ENCODE data around the gene NR1H3. TPM values are rescaled to one million over a fixed set of nuclear protein-coding genes. Genes with fewer than 3 reads are reported as not detected.
A peak's percentile ranks its signal among the peaks of the same experiment; 100 is the strongest.

The NR1H3 gene
- polyA plus RNA-seq, 1 of the 3 experiments (the other 2 are of a cell fraction): 7.3 TPM

DNA sequence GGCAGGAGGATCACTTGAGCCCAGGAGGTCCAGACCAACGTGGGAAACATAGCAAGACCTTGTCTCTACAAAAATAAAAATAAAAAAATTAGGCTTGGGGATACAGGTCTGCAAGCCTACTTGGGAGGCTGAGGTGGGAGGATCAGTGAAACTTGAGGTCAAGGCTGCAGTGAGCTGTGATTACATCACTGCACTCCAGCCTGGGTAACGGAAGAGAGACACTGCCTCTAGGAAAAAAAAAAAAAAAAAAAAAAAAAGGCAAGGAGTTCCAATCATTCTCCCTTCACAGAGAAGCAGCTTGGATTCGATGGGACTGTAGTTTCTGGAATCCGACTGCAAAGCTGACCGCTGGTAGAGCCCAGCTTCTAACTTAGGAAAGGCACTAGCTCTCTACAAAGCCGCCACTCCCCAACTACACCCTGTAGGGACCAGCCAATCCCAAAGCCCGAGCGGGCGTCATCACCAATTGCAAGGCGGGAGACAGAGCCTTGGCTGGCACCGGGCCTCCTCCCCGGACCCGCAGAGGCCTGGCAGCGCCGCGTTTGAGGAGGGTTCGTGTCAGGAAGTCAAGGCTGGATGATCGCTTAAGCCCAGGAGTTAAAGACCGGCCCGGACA lies 43.7 kb upstream of the NR1H3 start:
- H3K4me2 ChIP-seq: peak overlapping the region; percentile 92
- H3K79me2 ChIP-seq (ENCODE audit: insufficient read depth): peaks cover 42% of the 10 kb centered on the region
- ChIA-PET POLR2A (interaction anchor here (0.6 to 4.2 kb wide), 10 partner anchors 11 to 346 kb away, joined by 3 to 69 read pairs (median 3); partner anchors contain the start of genes ACP2, CSTPP1 and PACSIN3), CTCF (interaction anchor here (1.4 to 4.0 kb wide), 5 partner anchors 27 to 45 kb away, joined by 7 to 28 read pairs (median 15); partner anchors contain the start of genes ACP2, ARFGAP2, NR1H3 and PACSIN3)
- peak overlapping the region; percentile 87 to 90 for H3K27ac ChIP-seq (ENCODE audit: low read depth in 2 of 2, low read length in 1 of 2)
- H3K36me3 ChIP-seq (replicated peaks in 1 of 2; ENCODE audit: control insufficient read depth in 1 of 2, insufficient read depth in 2 of 2, low read length in 1 of 2): peaks cover 7 to 10% of the 10 kb centered on the region in 2 experiments
- no peaks in the 10 kb centered on the region for H3K9me2 ChIP-seq
- peak overlapping the region; percentile 96 for H3K9ac ChIP-seq
- peaks cover 25% of the 10 kb centered on the region for H3F3A ChIP-seq (replicated peaks; ENCODE audit: insufficient read depth)
- WGBS (ENCODE audit: low lambda C conversion rate): 6% methylated on average over 16 of the region's 20 CpGs
- H3K27me3 ChIP-seq (ENCODE audit: insufficient read depth): no peaks in the 10 kb centered on the region
- peak; percentile 88 for DNase-seq
- TF ChIP-seq, protein P1, sequence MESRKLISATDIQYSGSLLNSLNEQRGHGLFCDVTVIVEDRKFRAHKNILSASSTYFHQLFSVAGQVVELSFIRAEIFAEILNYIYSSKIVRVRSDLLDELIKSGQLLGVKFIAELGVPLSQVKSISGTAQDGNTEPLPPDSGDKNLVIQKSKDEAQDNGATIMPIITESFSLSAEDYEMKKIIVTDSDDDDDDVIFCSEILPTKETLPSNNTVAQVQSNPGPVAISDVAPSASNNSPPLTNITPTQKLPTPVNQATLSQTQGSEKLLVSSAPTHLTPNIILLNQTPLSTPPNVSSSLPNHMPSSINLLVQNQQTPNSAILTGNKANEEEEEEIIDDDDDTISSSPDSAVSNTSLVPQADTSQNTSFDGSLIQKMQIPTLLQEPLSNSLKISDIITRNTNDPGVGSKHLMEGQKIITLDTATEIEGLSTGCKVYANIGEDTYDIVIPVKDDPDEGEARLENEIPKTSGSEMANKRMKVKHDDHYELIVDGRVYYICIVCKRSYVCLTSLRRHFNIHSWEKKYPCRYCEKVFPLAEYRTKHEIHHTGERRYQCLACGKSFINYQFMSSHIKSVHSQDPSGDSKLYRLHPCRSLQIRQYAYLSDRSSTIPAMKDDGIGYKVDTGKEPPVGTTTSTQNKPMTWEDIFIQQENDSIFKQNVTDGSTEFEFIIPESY (IDR thresholded peaks at IDR 0.05; ENCODE audit: borderline replicate concordance, low read depth): no peak
- TF ChIP-seq GATA2 (CRISPR knock-in tag; IDR thresholded peaks at IDR 0.05): no peak
- peak; percentile 87; the same call in 1 of the 2 replicates for TF ChIP-seq POLR2AphosphoS5 (IDR thresholded peaks at IDR 0.05; ENCODE audit: low read depth, low read length)
- TF ChIP-seq EP300 (IDR thresholded peaks at IDR 0.05; ENCODE audit: borderline replicate concordance in 1 of 2, low read depth in 1 of 2, low read length in 1 of 2): no peak
- TF ChIP-seq FOXM1 (IDR thresholded peaks at IDR 0.05; ENCODE audit: low read depth): no peak
- TF ChIP-seq TAF1 (IDR thresholded peaks at IDR 0.05; ENCODE audit: borderline replicate concordance, low read depth, low read length): peak; percentile 71; the same call in 1 of the 2 replicates
- TF ChIP-seq SIN3A (IDR thresholded peaks at IDR 0.05; ENCODE audit: borderline replicate concordance, low read depth, low read length): peak; percentile 33; the same call in 1 of the 2 replicates
- no peak for TF ChIP-seq TEAD4 (IDR thresholded peaks at IDR 0.05; ENCODE audit: borderline replicate concordance, insufficient read depth)
- TF ChIP-seq, protein P2, sequence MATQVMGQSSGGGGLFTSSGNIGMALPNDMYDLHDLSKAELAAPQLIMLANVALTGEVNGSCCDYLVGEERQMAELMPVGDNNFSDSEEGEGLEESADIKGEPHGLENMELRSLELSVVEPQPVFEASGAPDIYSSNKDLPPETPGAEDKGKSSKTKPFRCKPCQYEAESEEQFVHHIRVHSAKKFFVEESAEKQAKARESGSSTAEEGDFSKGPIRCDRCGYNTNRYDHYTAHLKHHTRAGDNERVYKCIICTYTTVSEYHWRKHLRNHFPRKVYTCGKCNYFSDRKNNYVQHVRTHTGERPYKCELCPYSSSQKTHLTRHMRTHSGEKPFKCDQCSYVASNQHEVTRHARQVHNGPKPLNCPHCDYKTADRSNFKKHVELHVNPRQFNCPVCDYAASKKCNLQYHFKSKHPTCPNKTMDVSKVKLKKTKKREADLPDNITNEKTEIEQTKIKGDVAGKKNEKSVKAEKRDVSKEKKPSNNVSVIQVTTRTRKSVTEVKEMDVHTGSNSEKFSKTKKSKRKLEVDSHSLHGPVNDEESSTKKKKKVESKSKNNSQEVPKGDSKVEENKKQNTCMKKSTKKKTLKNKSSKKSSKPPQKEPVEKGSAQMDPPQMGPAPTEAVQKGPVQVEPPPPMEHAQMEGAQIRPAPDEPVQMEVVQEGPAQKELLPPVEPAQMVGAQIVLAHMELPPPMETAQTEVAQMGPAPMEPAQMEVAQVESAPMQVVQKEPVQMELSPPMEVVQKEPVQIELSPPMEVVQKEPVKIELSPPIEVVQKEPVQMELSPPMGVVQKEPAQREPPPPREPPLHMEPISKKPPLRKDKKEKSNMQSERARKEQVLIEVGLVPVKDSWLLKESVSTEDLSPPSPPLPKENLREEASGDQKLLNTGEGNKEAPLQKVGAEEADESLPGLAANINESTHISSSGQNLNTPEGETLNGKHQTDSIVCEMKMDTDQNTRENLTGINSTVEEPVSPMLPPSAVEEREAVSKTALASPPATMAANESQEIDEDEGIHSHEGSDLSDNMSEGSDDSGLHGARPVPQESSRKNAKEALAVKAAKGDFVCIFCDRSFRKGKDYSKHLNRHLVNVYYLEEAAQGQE (IDR thresholded peaks at IDR 0.05; ENCODE audit: low read depth, low read length): no peak
- TF ChIP-seq RCOR1 (IDR thresholded peaks at IDR 0.05; ENCODE audit: low read length): no peak
- TF ChIP-seq, protein P3, sequence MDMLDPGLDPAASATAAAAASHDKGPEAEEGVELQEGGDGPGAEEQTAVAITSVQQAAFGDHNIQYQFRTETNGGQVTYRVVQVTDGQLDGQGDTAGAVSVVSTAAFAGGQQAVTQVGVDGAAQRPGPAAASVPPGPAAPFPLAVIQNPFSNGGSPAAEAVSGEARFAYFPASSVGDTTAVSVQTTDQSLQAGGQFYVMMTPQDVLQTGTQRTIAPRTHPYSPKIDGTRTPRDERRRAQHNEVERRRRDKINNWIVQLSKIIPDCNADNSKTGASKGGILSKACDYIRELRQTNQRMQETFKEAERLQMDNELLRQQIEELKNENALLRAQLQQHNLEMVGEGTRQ (IDR thresholded peaks at IDR 0.05; ENCODE audit: borderline replicate concordance, low read depth, low read length): no peak
- peak; percentile 98 for TF ChIP-seq RFX5 (IDR thresholded peaks at IDR 0.05; ENCODE audit: low read length)
- TF ChIP-seq, protein P4, sequence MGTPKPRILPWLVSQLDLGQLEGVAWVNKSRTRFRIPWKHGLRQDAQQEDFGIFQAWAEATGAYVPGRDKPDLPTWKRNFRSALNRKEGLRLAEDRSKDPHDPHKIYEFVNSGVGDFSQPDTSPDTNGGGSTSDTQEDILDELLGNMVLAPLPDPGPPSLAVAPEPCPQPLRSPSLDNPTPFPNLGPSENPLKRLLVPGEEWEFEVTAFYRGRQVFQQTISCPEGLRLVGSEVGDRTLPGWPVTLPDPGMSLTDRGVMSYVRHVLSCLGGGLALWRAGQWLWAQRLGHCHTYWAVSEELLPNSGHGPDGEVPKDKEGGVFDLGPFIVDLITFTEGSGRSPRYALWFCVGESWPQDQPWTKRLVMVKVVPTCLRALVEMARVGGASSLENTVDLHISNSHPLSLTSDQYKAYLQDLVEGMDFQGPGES (IDR thresholded peaks at IDR 0.05; ENCODE audit: low read depth, low read length): no peak
- H4K20me1 ChIP-seq (ENCODE audit: insufficient read depth): peaks cover 24% of the 10 kb centered on the region
- peak overlapping the region; percentile 61 to 79 for H3K4me3 ChIP-seq (ENCODE audit: low read depth in 2 of 2, low read length in 1 of 2)
- H2AFZ ChIP-seq (ENCODE audit: low read depth): peak overlapping the region; percentile 85
- no peaks in the 10 kb centered on the region for H3K9me3 ChIP-seq
- peaks cover 16 to 20% of the 10 kb centered on the region in 2 experiments; a peak in 2 of 4 replicates for H3K4me1 ChIP-seq (ENCODE audit: control insufficient read depth in 1 of 2, insufficient read depth in 2 of 2, low read depth in 1 of 2, low read length in 1 of 2)

Measured in SK-N-SH (cell line).